ENCODE data around the gene CPS1. TPM values are rescaled to one million over a fixed set of nuclear protein-coding genes. Genes with fewer than 3 reads are reported as not detected.

Gene CPS1
- total and polyA plus RNA-seq, 2 experiments from 2014 or later = 5.5 to 11.0 TPM

DNA sequence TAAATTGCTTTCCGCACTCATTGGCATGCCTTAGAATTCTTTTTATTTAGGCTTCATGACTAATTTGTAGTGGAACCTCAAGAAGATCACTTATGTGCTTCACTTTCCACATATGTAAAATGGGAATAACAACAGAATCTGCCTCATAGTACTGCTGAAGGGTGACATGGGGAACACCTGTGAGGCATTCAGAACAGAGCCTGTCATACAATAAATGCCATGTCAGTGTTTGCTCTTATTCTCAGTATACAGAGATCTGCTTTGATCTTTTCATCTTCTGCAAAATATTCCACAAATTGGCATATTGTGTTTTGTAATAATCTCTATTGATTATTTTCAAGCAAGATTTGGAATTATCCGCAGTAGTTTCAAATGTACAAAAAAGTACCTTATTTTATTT is 17.4 kb upstream of the CPS1 start (continued):
- TF ChIP-seq, protein P1, sequence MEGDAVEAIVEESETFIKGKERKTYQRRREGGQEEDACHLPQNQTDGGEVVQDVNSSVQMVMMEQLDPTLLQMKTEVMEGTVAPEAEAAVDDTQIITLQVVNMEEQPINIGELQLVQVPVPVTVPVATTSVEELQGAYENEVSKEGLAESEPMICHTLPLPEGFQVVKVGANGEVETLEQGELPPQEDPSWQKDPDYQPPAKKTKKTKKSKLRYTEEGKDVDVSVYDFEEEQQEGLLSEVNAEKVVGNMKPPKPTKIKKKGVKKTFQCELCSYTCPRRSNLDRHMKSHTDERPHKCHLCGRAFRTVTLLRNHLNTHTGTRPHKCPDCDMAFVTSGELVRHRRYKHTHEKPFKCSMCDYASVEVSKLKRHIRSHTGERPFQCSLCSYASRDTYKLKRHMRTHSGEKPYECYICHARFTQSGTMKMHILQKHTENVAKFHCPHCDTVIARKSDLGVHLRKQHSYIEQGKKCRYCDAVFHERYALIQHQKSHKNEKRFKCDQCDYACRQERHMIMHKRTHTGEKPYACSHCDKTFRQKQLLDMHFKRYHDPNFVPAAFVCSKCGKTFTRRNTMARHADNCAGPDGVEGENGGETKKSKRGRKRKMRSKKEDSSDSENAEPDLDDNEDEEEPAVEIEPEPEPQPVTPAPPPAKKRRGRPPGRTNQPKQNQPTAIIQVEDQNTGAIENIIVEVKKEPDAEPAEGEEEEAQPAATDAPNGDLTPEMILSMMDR (conservative IDR thresholded peaks at IDR 0.05; ENCODE audit: low read depth in 2 of 2) = no peak
- no peak for TF ChIP-seq NANOG (IDR thresholded peaks at IDR 0.05; ENCODE audit: borderline replicate concordance)

- H3F3A ChIP-seq (replicated peaks; ENCODE audit: low read depth) = no peaks in the 10 kb centered on the region
- no peaks in the 10 kb centered on the region for H3K79me2 ChIP-seq (replicated peaks; ENCODE audit: insufficient read depth)
- H3K4me3 Mint-ChIP-seq = no peak overlapping the region
- peaks cover 16% of the 10 kb centered on the region for H3K4me1 ChIP-seq (ENCODE audit: insufficient read depth)
- no peak for ATAC-seq
- DNase-seq (ENCODE audit: low spot score) = no peak
- no peak overlapping the region for H3K27ac ChIP-seq (ENCODE audit: low read depth)
- no peaks in the 10 kb centered on the region for H3K36me3 ChIP-seq (ENCODE audit: insufficient read depth)
- no peaks in the 10 kb centered on the region for H3K9me3 Mint-ChIP-seq
- H3K9me2 ChIP-seq (ENCODE audit: insufficient read depth) = no peaks in the 10 kb centered on the region; the same call in 1 of the 2 replicates
- H3K27ac Mint-ChIP-seq = no peak overlapping the region; the same call in 1 of the 2 replicates
- H3K27me3 Mint-ChIP-seq (ENCODE audit: insufficient read depth, low read depth, poor library complexity) = no peaks in the 10 kb centered on the region
- H3K27me3 ChIP-seq (ENCODE audit: insufficient read depth) = no peaks in the 10 kb centered on the region
- no peak overlapping the region for H3K4me3 ChIP-seq
- H3K4me1 Mint-ChIP-seq = peaks cover 28% of the 10 kb centered on the region
- no peaks in the 10 kb centered on the region for H4K20me1 ChIP-seq (replicated peaks; ENCODE audit: insufficient read depth)
- TF ChIP-seq ZNF114 (CRISPR knock-in tag; IDR thresholded peaks at IDR 0.05) (no peak), ETS1 (IDR thresholded peaks at IDR 0.05) (no peak), STAT1 (IDR thresholded peaks at IDR 0.05; ENCODE audit: unreplicated experiment) (no peak), ZNF462 (CRISPR knock-in tag; IDR thresholded peaks at IDR 0.05) (no peak), ZNF331 (CRISPR knock-in tag; IDR thresholded peaks at IDR 0.05; ENCODE audit: low read depth) (no peak)
- H2AFZ ChIP-seq = no peak overlapping the region
- H3K36me3 Mint-ChIP-seq (ENCODE audit: low read depth) = no peaks in the 10 kb centered on the region
- no peak overlapping the region for H3K4me2 ChIP-seq
Observed at GRCh38 chr2:210539578-210540416, 16.6 kb upstream of the CPS1 start.
